A549 (cell line): ENCODE measurements around the gene SYNE2. TPM values are rescaled to one million over a fixed set of nuclear protein-coding genes. Genes with fewer than 3 reads are reported as not detected.

ENCODE experiments used
- ATAC-seq, 2 experiments: fragments of 200-7000 bp in 1 of 2; fragments of >200 bp in 1 of 2; cut with Nextera tagmentation in 1 of 2; cut with Tn5 transposase in 1 of 2; 3 replicates each; pipeline versions ENCODE4 v1.8.0 to v1.9.1; 2018 to 2020; ENCODE audit warnings: mild to moderate bottlenecking in 1 of 2, moderate library complexity in 1 of 2
- CTCF ChIA-PET: fragments of 300-600 bp; sonication (Branson Sonifier 250); formaldehyde crosslinking; extraction: SDS; loops from one replicate; lab custom pipeline; 2021; ENCODE audit warnings: antibody characterized with exemption, inconsistent platforms; lab: Yijun Ruan, JAX
- POLR2A ChIA-PET: fragments of 350-600 bp; formaldehyde crosslinking; extraction: SDS; loops from one replicate; lab custom pipeline; 2021; ENCODE audit warnings: antibody characterized with exemption, inconsistent platforms; lab: Yijun Ruan, JAX
- DNase-seq, 2 experiments: peaks; one replicate each; pipeline versions ENCODE4 v3.0.0 to v3.0.0-alpha.2; 2011 to 2016; ENCODE audit warnings: low read depth in 1 of 2, low spot score in 1 of 2
- FAIRE-seq: peaks from 2 replicates; lab custom pipeline; 2011; peaks lifted over from hg19 to GRCh38; lab: Jason Lieb, UNC
- H3K27ac ChIP-seq, 2 experiments: fragments of >200 bp; sonication (Bioruptor Twin); formaldehyde crosslinking; 3 replicates each; pipeline ENCODE4 v1.5.1; 2016 to 2017
- H3K4me1 ChIP-seq: fragments of >200 bp; sonication (Bioruptor Twin); formaldehyde crosslinking; 3 replicates; pipeline ENCODE4 v1.6.1; 2016
- H3K4me2 ChIP-seq: fragments of >200 bp; sonication (Bioruptor Twin); formaldehyde crosslinking; 3 replicates; pipeline ENCODE4 v1.6.1; 2016
- H3K4me3 ChIP-seq: fragments of >200 bp; sonication (Bioruptor Twin); formaldehyde crosslinking; 3 replicates; pipeline ENCODE4 v1.5.1; 2016
- H3K9me3 ChIP-seq: fragments of >200 bp; sonication (Bioruptor Twin); formaldehyde crosslinking; 3 replicates; pipeline ENCODE4 v1.6.1; 2016
- BCL3 ChIP-seq: fragments of >200 bp; sonication (Bioruptor Twin); formaldehyde crosslinking; IDR thresholded peaks from 3 replicates; pipeline ENCODE4 v1.6.1; 2016
- BHLHE40 ChIP-seq: IDR thresholded peaks from 2 replicates; pipeline ENCODE4 v1.6.1; 2012; ENCODE audit warnings: low read depth, low read length, inconsistent platforms
- CBX2 ChIP-seq: fragments of 200-600 bp; sonication (generic); IDR thresholded peaks from 2 replicates; pipeline ENCODE4 v1.6.1; 2016; ENCODE audit warnings: low read depth, mild to moderate bottlenecking, borderline replicate concordance
- CEBPB ChIP-seq, 2 experiments: fragments of >200 bp in 1 of 2; sonication (Bioruptor Twin) in 1 of 2; formaldehyde crosslinking in 1 of 2; IDR thresholded peaks; 2 replicates each; pipeline ENCODE4 v1.6.1; 2012 to 2016
- CHD2 ChIP-seq: fragments of 150-350 bp; IDR thresholded peaks from 2 replicates; pipeline ENCODE4 v1.6.1; 2014; ENCODE audit warnings: low read length; ENCODE audit not compliant: partially characterized antibody
- CTCF ChIP-seq: fragments of >200 bp; sonication (Bioruptor Twin); formaldehyde crosslinking; IDR thresholded peaks from 3 replicates; pipeline ENCODE4 v1.5.1; 2016
- ESRRA ChIP-seq: fragments of 150-350 bp; IDR thresholded peaks from 2 replicates; pipeline ENCODE4 v1.6.1; 2014; ENCODE audit warnings: mild to moderate bottlenecking, low read length, borderline replicate concordance
- FOSL2 ChIP-seq, 2 experiments: fragments of 450-650 bp in 1 of 2; fragments of >200 bp in 1 of 2; sonication (Bioruptor Twin) in 1 of 2; formaldehyde crosslinking; IDR thresholded peaks; 2 replicates each; pipeline versions ENCODE4 v1.5.0 to v1.6.1; 2016 to 2020; ENCODE audit warnings: mild to moderate bottlenecking in 1 of 2, moderate library complexity in 1 of 2
- HDAC2 ChIP-seq: fragments of 200-600 bp; sonication (generic); IDR thresholded peaks from 2 replicates; pipeline ENCODE4 v1.6.1; 2016
- HEYL ChIP-seq: fragments of 250-450 bp; sonication (Bioruptor Pico); IDR thresholded peaks from 2 replicates; pipeline ENCODE4 v1.8.0; 2021; ENCODE audit warnings: mild to moderate bottlenecking, moderate library complexity
- HOXA7 ChIP-seq: fragments of 250-450 bp; sonication (Bioruptor Pico); IDR thresholded peaks from 2 replicates; pipeline ENCODE4 v1.5.0; 2020; ENCODE audit warnings: mild to moderate bottlenecking, moderate library complexity
- HOXB5 ChIP-seq: fragments of 250-450 bp; sonication (Bioruptor Pico); IDR thresholded peaks from 2 replicates; pipeline ENCODE4 v1.5.0; 2020; ENCODE audit warnings: mild to moderate bottlenecking, moderate library complexity
- MAX ChIP-seq: IDR thresholded peaks from 2 replicates; pipeline ENCODE4 v1.6.1; 2012
- MYC ChIP-seq: IDR thresholded peaks from 2 replicates; pipeline ENCODE4 v1.6.1; 2012; ENCODE audit warnings: mild to moderate bottlenecking, inconsistent platforms, low read length, improper control_type of control experiment, borderline replicate concordance
- PBX3 ChIP-seq: IDR thresholded peaks from 2 replicates; pipeline ENCODE4 v1.6.1; 2012
- PHF8 ChIP-seq: fragments of 200-600 bp; sonication (generic); IDR thresholded peaks from 2 replicates; pipeline ENCODE4 v1.6.1; 2016; ENCODE audit warnings: low read depth, mild to moderate bottlenecking, antibody characterized with exemption, moderate library complexity, borderline replicate concordance
- POLR2AphosphoS2 ChIP-seq: conservative IDR thresholded peaks from 2 replicates; pipeline ENCODE4 v1.6.1; 2012; ENCODE audit warnings: low read length, improper control_type of control experiment, inconsistent platforms
- RAD21 ChIP-seq, 2 experiments: fragments of >200 bp in 1 of 2; sonication (Bioruptor Twin) in 1 of 2; formaldehyde crosslinking in 1 of 2; IDR thresholded peaks in 1 of 2; conservative IDR thresholded peaks in 1 of 2; 2 replicates in 1 of 2; 3 replicates in 1 of 2; pipeline ENCODE4 v1.6.1; 2012 to 2018; ENCODE audit warnings: inconsistent platforms in 1 of 2
- RARB ChIP-seq: fragments of 250-450 bp; sonication (Bioruptor Pico); IDR thresholded peaks from 2 replicates; pipeline ENCODE4 v1.8.0; 2021; ENCODE audit warnings: mild to moderate bottlenecking, moderate library complexity
- REST ChIP-seq: fragments of 200-600 bp; sonication (generic); IDR thresholded peaks from 2 replicates; pipeline ENCODE4 v1.6.1; 2016; ENCODE audit warnings: antibody characterized with exemption, mild to moderate bottlenecking, moderate library complexity
- RNF2 ChIP-seq: fragments of 200-600 bp; sonication (generic); IDR thresholded peaks from 2 replicates; pipeline ENCODE4 v1.6.1; 2016; ENCODE audit warnings: low read depth, mild to moderate bottlenecking, antibody characterized with exemption, moderate library complexity, borderline replicate concordance
- SREBF2 ChIP-seq: fragments of 450-650 bp; IDR thresholded peaks from 2 replicates; pipeline ENCODE4 v1.6.1; 2014; ENCODE audit warnings: mild to moderate bottlenecking, moderate library complexity
- TP53 ChIP-seq: fragments of 250-450 bp; sonication (Bioruptor Pico); IDR thresholded peaks from 2 replicates; pipeline ENCODE4 v1.5.0; 2021; ENCODE audit warnings: mild to moderate bottlenecking, moderate library complexity
- ZNF302 ChIP-seq: fragments of 250-450 bp; sonication (Bioruptor Pico); IDR thresholded peaks from 2 replicates; pipeline ENCODE4 v1.9.0; 2021; ENCODE audit warnings: inconsistent platforms, mild to moderate bottlenecking, moderate library complexity
- ZSCAN20 ChIP-seq: fragments of 250-450 bp; sonication (Bioruptor Pico); IDR thresholded peaks from 2 replicates; pipeline ENCODE4 v1.8.0; 2022; ENCODE audit warnings: mild to moderate bottlenecking, moderate library complexity
- WGBS: methylation state at CpG from one replicate; pipeline ENCODE4 v1.1.6; 2017; ENCODE audit errors: missing lambda C conversion rate; 5-methylcytosine and 5-hydroxymethylcytosine counted together
- polyA plus RNA-seq, 4 experiments: library from polyadenylated mRNA; depleted of rRNA in 3 of 4; stranded (reverse); fragments of >200 nt; fragmentation: RNase III in 1 of 4; extraction: RNeasy Plus Mini Kit Qiagen cat#74134 plus additional on column Dnase treatment in 1 of 4; gene quantifications; 2 replicates in 3 of 4; 3 replicates in 1 of 4; pipeline ENCODE4 v1.2.3, GENCODE V29; 2011 to 2017

SYNE2 gene
- polyA plus RNA-seq, 2 of the 4 experiments (the other 2 are of a cell fraction): 3.4 to 11.3 TPM

- TF ChIP-seq FOSL2 (IDR thresholded peaks at IDR 0.05) (no peak), FOSL2 (CRISPR knock-in tag; IDR thresholded peaks at IDR 0.05) (no peak), CBX2 (no peak), HOXB5 (no peak), REST (no peak), ZNF302 (no peak), RARB (no peak), POLR2AphosphoS2 (no peak), BCL3 (no peak), HOXA7 (no peak), MAX (no peak), BHLHE40 (no peak), SREBF2 (no peak), RAD21 (conservative IDR thresholded peaks at IDR 0.05 in 1 of 2, IDR thresholded peaks at IDR 0.05 in 1 of 2) (no peak), TP53 (CRISPR knock-in tag) (no peak), ZSCAN20 (CRISPR knock-in tag) (no peak), CHD2 (no peak), ESRRA (no peak), HDAC2 (no peak), CEBPB (IDR thresholded peaks at IDR 0.05) (no peak)
- H3K4me2 ChIP-seq: no peak overlapping the region
- H3K9me3 ChIP-seq: no peaks in the 10 kb centered on the region
- DNase-seq: no peak
- no peak for ATAC-seq
- no peak overlapping the region for H3K27ac ChIP-seq
- CTCF ChIA-PET: no interaction called here
- WGBS: 88% methylated on average over 2 of the region's 2 CpGs
- FAIRE-seq: no peak
- peaks cover 21% of the 10 kb centered on the region for H3K4me1 ChIP-seq
- POLR2A ChIA-PET: no interaction called here
- no peak overlapping the region for H3K4me3 ChIP-seq
Measured at GRCh38 chr14:63926641-63927040, 73.8 kb downstream of the SYNE2 start.

GRCh38 chr14:63928744-63929174, 76.0 kb downstream of the SYNE2 start:
- Histone ChIP-seq H3K4me3 (no peak overlapping the region), H3K4me2 (no peak overlapping the region), H3K9me3 (no peaks in the 10 kb centered on the region), H3K4me1 (peaks cover 4% of the 10 kb centered on the region), H3K27ac (no peak overlapping the region)
- WGBS: 89% methylated on average over 3 of the region's 3 CpGs
- POLR2A ChIA-PET: no interaction called here
- CTCF ChIA-PET: interaction anchor here (1.2 kb wide), 1 partner anchor 11 kb away, joined by 6 read pairs; no protein-coding TSS in a partner anchor
- DNase-seq (no peak), ATAC-seq (no peak), FAIRE-seq (no peak)
- TF ChIP-seq HDAC2 (no peak), MYC (no peak), ESRRA (no peak), HOXB5 (no peak), RNF2 (no peak), BCL3 (no peak), PHF8 (no peak), REST (no peak), CTCF (no peak), PBX3 (no peak), HEYL (no peak)
